Activated CD4-positive, alpha-beta T cell treated with anti-CD3 and anti-CD28 coated beads for 24 hours (primary cell): ENCODE results near the gene CA12.

Experiments
- DNase-seq, 2 donors: peaks; one replicate each; pipeline ENCODE4 v3.0.0-alpha.2; 2020; ENCODE audit warnings: low read depth in 2 of 2

The CA12 gene

DNA sequence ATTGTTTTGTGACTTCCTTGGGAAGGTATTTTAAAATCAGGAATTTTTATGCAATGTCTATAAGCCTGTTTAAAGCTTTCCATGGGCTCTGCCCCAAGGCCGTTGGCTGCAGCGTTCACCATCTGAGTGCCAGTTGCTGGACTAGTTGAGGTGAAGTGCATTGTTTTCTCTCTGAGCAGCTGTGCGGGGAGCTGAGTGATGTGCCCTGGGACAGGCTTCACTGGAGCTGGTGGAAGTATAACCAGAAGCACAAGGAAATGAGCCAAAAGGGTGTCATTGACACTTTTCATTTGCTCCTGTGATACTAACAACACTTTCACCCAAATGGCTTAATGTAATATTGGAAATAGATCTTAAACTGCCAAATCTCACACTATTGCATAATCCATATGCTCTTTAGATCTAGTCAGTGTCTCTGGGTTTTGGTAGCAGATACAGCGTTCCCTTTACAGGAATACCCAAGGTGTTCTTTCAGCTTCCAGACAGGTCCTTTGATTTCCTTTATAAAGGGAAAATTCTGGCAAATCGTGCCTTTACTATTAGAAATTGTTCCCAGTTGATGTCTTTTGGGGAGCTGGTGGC is 75.1 kb downstream of the CA12 start:
- no peak for DNase-seq

DNA sequence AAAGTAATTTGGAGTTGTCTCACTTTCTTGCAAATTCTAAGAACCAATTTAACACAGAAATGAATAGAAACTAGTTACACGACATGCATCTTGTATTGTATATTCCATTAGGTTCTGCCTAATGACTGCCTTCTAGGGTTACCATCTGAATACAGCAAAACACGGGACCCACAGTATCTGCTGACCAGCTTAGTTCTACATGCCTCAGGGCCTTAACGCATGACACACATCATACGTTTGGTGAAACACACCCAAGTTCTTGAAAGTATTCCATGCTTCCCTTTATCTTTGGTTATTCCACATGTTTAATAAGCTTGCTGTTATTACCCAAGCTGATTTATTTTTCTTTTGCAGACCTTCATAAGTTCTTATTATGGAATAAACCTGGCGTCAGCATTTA is 76.4 kb downstream of the CA12 start:
- no peak for DNase-seq

DNA sequence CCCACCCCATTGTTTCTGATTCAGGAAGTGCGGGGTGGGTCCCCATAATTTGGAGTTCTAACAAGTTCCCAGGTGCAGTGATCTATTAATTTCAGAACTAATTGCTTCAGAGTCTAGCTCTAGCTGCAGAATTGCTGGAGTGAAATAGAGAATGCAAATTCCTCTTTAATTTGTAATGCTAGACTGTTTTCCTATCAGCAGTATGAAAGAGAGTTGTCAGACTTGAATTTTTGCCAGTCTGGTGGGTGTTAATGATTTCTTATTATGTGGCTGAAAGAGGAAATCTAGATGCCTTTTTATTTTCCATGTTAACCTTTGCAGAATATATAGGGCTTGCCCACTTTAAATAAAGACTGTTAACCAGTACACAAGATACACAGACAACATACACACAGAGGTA is 80.6 kb downstream of the CA12 start:
- no peak for DNase-seq

DNA sequence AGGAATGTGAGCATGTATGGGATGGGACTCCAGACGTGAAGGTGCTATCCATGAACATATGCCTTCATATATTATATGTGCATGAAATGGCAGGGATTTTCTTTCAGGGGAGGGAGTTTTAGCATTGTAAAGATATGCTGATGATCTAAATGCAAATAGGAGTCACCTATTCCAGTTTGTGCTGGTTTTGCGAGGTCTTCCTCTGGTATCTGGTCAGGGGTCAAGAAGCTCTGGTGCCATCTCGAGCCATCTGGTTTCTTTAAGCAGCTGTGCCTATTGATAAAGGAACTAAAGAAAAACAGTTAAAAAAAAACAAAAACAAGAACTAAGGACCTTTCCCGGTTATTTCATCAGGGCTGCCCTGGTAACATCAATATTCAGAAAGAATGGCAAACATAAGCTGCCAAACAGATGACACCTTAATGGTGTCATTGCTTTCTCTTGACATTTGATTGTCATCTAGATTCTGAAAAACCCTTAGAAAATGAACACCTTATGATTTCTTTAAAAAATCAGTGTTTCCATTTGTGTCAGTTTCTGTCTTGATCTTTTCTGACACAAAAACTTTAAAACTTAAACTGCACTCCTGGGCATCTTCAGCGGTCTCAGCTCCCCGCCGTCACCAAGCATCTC is 81.6 kb downstream of the CA12 start:
- DNase-seq = no peak

DNA sequence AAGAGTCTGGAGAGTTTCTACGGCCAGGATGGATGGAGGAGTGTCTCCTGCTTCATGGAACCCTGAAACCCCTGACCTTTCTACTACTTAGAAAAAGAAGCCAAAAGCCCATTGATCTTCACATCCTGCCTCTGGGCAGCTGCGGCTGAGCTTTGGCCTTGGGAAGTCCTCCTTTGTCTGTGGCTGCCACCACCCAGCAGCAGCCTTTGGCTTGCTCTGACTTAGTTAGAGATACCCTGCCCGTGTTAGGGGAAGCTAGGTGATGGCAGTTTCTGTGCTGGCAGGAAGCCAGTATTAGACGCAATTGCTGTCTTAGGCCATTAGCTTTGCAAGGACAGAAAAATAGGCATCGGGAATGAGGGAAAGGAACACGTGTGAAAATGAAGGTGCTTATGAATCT is 85.5 kb downstream of the CA12 start:
- DNase-seq = no peak

DNA sequence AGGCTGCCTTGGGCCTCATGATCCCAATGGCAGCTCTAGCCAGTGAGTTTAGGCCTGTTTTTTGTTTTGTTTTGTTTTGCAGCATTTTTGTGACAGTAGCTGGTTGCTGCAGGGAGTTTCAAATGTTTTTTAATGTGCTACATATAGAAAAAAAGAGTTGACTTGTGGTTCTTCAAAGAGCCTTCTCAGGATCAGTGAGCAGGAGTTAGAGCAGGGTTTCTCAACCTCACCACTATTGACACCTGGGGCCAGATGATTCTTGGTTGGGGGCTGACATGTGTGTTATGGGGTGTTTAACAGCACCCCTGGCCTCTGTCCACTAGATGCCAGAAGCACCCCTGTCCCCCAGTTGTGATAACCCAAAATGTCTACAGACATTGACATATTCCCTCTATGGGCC is 86.3 kb downstream of the CA12 start:
- no peak for DNase-seq

DNA sequence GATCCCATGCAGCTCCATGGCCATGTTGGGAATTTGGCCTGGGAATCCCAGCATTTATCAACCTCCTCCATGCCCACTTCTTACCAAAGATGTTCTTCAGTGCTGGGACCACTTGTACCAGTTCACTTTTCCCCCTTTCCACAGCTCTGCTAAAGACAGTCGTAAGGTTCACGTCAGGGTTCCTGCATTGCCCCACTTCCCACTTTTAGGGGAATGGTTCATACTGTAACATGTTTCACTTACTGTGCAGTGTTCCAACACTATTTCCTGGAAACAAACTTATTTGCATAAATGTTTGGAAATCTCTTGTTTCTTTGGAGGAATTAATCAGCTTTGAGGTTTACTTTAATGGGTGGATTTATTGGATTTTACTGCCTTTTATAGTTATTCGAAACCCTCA is 87.3 kb downstream of the CA12 start:
- no peak for DNase-seq

DNA sequence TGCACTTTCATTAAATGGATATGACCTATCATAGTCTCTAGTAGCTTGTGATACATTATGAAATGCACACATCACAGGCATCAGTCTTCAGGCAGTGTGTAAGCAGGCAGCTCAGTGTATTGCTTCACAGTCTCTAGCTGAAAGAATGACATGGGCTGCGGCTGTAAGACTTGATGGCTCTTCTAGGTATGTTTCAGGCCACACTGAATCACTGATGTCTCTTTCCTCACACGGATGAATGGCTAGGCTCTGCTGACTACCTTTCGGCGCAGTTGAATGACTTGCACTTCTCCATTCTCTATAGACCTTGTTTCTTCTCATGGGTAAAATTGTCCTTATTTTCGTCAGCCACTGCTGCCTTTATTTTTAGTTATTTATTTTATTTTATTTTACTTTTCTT is 88.9 kb downstream of the CA12 start:
- no peak for DNase-seq

DNA sequence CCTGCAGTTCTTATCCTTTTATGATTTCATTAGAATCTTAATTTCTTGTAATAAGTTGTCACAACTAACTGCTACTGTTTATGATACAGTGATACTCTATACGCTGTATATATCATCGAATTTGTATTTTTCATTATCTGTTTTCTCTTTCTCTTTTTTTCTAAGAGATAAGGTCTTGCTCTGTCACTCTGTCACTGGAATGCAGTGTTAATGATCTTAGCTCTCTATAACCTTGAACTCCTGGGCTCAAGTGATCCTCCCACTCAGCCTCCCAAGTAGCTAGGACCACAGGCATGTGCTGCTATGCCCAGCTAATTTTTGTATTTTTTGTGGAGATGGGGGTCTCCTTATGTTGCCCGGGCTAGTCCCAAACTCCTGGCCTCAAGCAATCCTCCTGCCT is 89.4 kb downstream of the CA12 start:
- no peak for DNase-seq

DNA sequence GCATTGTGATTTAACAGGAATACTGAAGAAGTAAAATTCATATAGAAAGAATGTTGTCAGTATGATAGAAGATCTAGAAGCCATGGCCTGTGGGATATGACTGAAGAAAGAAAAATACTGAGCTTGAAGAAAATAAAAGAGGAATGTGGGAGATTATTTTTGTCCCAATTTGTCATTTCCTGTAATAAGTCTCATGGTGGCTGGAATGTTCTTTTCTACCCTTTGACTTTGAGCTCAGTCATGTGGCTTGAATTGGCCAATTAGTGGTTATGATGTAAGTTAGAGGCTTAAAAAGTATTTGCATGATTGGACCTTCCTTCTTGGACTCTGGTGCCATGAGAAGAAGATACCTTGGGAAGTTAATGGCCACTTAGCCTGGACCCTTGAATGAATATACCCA is 90.1 kb downstream of the CA12 start:
- DNase-seq = no peak

DNA sequence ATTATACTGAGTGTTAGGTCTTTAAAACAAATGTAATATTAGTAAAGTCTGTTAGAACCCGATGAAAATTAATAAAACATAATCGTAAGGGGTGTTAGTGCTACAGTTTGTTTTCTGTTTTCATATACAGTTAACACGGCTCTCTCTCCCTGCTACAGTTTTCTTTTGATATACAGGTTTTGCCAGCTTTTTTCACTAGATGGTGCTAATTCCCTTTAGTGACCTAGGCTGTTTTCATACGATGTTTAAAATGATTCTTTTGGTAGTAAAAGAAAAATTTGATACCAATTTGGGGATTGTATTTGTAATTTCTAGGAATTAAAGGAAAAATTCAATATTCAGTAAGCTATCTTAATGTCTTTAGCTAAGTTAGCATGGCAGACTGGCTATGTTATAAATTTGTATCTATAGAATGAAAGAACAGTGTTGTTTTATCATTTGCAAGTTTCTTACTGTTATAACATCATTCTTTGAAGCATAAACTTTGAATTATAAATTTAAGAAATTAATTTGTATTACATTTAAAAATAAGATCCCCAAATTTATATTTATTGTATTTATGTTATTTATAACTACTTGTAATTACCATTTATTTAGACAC is 92.8 kb downstream of the CA12 start:
- DNase-seq = peak in 1 of 2 donors; percentile 12

DNA sequence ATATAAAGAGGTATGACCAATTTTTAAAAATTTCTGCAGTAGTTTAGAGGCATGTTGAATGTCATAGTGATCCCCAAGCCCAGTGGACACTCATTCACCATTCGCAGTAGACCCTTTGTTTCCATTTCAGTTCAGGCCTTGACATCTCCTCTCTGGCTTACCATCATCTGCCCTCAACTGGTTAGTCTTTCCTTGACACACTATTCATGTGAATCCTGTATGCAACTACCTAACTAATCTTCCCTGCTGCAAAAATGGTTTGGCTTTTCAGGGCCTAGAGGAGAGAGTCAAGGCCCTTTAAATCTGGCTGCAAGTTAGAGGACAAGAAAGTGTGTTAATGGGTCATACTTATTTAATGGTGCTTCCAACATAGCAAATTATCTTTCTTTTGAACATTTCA is 93.3 kb downstream of the CA12 start:
- DNase-seq = no peak

DNA sequence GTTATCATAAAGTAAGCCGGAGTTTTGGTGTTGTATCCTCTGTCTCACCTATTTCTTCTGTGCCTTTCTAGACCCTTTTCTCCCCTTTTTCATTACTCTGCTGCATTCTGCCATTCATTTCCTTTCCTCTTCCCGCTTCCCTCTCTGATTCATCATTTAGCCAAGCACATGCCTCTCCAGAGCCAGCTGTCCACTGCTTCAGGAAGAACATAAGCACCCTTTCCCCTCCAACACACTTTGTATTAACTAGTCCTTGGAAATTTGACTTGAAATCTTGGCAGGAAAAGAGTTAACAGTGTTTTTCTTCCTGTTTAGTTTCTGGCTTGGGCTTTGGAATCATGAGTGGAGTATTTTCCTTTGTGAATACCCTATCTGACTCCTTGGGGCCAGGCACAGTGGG is 94.5 kb downstream of the CA12 start:
- DNase-seq = no peak

DNA sequence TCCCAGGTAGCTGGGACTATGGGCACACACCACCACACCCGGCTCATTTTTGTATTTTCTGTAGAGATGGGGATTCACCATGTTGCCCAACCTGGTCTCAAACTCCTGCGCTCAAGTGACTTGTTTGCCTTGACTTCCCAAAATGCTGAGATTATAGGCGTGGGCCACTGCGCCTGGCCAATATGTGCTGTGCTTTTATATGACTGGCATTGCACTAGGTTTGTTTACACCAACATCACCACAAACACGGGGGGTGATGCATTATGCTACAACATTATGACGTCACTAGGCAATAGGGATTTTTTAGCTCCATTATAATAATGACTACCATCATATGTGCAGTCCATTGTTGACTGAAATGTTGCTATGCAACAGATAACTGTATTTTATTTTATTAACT is 97.3 kb downstream of the CA12 start:
- DNase-seq = no peak

DNA sequence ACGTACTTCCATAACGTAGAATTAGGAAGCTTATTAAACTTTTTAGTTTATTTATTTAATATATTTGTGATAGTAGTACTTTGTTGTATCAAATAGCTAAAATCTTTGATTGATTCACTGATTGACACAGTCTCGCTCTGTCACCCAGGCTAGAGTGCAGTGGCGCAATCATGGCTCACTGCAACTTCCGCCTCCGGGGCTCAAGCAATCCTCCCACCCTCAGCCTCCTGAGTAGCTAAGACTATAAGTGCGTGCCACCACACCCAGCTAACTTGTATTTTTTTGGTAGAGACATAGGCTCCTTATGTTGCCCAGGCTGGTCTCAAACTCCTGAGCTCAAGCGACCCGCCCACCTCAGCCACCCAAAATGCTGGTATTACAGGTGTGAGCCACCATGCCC is 98.5 kb downstream of the CA12 start:
- DNase-seq = no peak

DNA sequence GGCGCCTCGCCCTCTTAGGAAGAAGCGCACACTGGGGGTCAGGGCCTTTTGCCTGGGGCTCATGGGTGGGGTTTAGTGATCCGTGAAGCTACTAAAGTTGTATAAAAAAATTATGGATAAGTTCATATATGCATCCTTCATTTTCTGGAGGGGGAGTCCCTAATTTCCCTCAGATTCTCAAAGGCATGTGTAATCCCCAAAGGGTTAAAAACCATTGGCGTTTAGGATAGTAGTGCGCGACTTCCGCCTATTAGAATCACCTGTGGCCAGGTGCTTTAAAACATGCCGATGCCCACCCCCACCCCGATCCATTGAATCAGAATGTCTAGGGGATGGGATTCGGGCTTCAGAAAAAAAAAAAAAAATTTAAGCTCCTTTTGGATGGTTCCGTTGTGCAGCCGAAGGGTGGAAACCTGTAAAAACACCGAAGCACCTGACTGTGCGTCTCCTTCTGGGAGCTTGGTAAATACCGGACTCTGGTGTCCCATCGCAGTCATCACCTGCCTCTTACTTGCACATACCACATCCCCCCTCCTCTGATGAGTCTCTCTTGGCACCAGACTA is 103.7 kb downstream of the CA12 start:
- no peak for DNase-seq

DNA sequence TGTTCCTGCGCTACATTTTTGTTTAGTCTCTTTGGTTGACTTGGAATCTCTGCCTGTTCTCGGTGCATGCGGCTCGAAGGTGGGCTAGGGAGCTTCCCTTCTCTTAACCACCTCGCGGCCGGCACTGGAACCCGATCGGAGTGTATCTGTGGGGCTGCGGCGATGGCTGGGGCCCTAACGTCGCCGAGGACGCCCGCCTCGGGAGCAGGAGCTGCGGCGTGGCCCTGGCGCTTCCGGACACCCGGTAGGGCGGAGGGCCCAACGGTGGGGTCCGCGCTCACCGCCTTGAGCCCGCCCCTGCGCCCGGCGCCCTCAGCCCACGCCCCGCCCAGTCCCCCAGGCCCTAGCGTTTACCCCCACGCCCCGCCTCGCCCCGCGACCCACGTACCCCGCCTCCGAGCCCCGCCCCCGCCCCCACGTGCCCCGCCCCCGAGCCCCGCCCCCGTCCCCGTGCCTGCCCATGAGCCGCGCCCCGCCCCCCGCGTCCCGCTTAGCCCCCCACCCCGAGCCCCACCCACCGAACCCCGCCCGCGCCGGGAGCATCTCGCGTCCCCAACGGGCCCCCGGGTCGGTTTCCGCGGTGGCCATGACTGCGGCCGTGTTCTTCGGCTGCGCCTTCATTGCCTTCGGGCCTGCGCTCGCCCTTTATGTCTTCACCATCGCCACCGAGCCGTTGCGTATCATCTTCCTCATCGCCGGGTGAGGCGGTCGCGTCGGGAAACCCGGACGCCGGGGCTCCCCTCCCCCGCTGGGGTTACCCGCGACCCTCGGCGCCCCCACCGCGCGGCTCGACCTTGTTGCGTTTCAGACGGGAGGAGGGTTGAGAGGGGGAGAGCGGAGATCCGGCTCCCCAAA is 104.4 kb downstream of the CA12 start, which contains the start of gene APH1B:
TSS of gene APH1B (plus strand) at position 568 of the 855 bp plus-strand sequence. CDS start at position 587, 19 bp downstream.
- DNase-seq = peak; percentile 52 to 65

DNA sequence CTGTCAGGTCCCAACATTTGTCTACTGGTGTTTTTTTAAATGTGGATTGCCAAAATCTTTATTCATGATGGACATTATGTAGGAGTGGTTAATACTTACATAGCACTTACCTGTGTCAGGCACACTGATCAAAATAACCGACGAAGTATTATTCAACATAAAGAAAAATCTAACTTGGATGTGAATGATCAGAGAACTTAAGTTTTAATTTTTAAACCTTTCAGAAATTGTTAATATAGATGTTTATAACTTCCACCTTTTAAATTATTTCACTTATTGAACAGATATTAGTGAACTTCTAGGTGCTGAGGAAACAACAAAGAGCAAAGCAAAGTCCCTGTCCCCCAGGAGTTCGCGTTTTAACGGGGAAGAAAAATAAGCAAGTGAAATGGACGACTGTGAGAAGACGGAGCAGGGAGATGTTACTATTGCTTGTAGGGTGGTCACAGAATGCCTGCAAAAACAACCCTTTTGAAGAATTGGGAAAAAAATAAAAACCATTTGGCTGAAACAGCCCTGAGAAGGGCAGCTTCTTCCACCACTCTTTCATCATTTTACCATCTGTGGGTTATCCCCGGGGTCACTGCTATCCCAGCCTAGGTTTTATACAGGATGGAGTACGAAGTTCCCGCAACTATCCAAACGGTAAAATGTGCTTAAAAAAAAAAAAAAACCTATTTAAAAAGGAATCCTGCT is 105.2 kb downstream of the CA12 start:
- no peak for DNase-seq

DNA sequence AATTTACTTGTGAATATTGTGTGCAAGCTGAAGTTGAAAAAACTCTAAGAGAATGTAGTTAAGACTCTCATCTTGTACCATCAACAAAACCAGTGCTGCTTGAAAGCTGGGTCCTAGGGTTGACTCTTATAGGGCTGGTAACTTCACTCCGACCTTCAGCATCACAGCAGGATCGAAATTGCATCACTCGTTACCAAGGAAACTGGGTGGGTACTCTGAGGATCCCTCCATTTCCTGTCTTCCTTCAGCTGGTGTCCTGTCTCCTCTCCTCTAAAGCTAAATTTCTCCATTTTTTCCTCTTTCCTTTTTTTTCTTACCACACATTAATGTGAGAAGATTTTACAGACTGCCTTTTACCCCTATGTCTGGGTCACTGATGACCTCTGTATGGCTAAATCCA is 107.2 kb downstream of the CA12 start:
- no peak for DNase-seq
